HUDEP-2 (cell line): ENCODE measurements around the gene TUBE1.
"Not testable (repeated sequence)": the region's sequence is repeated elsewhere in the genome, so short reads cannot be mapped to it uniquely, and the experiment has no call there.

ENCODE experiments used
- DNase-seq, 76 experiments: peaks; one replicate each; lab custom pipeline; 2025; ENCODE audit not compliant: unreplicated experiment in 76 of 76; lab: John Stamatoyannopoulos, UW

The TUBE1 gene, protein sequence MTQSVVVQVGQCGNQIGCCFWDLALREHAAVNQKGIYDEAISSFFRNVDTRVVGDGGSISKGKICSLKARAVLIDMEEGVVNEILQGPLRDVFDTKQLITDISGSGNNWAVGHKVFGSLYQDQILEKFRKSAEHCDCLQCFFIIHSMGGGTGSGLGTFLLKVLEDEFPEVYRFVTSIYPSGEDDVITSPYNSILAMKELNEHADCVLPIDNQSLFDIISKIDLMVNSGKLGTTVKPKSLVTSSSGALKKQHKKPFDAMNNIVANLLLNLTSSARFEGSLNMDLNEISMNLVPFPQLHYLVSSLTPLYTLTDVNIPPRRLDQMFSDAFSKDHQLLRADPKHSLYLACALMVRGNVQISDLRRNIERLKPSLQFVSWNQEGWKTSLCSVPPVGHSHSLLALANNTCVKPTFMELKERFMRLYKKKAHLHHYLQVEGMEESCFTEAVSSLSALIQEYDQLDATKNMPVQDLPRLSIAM

DNA sequence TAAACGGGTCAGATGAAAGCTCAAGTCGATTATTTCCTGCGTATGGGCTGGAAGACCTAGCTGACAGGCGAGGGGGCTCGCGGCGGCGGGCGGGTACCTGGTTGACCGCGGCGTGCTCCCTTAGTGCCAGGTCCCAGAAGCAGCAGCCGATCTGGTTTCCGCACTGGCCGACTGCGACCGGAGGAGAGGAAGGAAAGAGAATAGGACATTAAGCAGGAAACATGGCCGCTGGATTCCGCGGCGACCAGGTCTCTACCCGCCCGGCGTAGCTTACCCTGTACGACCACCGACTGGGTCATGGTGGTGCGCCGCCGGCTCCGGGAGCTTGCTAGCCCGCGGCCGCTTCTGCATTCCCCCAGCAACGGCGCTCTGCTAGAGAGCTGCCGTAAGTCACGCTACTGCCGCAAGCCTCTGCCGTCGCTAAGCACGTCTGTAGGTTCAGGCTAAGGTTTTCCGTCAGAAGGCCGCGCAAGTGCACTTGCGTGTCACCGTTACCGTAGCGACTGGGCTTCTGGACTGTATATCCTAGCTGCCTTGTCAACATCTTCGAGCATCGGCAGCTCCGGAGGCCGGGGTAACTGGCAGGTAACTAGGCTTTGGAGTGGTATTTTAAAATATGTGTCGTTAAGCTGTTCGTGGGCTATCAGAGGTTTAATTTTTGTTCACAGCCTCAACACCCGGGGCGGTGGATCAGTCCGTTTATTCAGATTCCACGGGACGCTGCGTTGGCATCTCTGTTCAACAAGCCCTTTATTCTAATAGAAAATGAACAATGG lies at the start of gene TUBE1, which contains the start of gene FAM229B:
TUBE1 (minus strand) TSS at position 347 of the 776 bp plus-strand sequence; CDS start at position 299, 48 bp downstream.
FAM229B (plus strand) TSS at position 456 of the 776 bp plus-strand sequence. CDS start 11,693 bp downstream, outside the sequence.
- DNase-seq: peak in 75 of 76 experiments; percentile 57 to 97 (median 91)

DNA sequence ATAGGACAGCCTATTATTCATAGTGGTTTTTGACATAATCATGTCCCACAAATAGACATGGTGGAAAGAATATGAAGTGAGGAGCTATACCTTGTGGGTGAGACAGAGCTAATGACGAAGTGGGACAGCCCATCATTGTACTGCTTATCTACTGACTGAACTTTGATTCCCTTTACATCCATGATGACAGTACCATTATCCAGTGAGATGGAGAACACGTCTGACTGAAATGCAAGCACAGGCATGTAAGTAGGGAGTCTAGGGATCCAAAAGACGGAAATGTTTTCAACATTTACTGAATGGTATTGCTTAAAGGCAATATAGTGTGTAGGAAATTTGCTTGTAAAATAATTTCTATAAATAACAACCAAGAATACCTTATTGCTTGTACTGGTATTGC lies 43.6 kb upstream of the TUBE1 start:
- DNase-seq: no peak

DNA sequence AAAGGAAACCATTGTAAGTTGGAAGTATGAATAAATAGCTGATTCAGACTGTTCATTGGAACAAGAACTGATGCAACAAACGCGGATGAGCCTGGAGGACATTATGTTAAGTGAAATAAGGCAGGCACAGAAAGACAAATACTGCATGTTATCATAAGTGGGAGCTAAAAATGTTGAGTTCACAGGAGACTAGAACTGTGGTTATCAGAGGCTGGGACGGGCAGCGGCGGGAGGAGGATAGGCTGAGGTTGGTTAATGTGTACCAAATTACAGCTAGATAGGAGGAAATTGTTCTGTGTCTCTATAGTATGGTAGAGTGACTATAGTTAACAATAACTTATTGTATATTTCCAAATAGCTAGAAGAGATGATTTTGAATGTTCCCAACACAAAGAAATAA lies 40.9 kb upstream of the TUBE1 start:
- DNase-seq: no peak

DNA sequence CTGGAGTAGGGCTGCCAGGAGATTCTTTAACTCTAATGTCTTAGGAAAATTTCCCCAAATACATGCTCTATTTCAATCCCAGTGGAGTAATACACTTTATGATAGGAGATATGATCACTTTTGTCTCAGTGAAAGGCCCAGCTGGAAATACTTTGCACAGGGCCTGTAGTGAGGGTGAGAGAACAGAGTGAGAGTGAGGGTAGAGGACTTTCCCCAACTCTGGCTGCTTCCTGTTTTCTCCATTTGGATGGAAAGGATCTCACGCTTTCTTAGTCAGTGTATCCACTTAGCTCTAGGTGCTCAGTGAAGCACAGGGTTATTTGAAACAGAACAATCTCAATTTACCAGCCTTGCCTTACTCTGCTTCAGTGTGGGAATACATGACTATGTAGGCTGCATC lies 36.7 kb upstream of the TUBE1 start:
- DNase-seq: no peak

DNA sequence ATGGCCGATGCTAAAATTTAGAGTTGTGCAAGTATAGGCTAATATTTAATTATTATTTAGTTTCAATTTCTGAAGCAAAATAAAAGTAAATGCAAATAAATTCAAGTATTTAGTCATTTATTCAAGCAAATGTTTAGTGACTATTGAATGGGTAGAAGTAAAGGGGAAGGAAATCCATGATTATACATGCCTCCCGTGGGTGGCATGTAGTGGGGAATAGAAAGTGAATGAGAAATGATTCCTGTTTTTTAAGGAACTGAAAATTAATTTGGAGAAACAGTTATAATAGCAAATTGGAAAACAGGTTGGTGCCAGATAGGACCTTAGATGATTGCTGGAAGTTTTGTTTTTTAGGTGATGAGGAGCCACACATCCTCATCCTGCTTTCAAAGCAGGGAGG lies 35.5 kb upstream of the TUBE1 start:
- DNase-seq: no peak

DNA sequence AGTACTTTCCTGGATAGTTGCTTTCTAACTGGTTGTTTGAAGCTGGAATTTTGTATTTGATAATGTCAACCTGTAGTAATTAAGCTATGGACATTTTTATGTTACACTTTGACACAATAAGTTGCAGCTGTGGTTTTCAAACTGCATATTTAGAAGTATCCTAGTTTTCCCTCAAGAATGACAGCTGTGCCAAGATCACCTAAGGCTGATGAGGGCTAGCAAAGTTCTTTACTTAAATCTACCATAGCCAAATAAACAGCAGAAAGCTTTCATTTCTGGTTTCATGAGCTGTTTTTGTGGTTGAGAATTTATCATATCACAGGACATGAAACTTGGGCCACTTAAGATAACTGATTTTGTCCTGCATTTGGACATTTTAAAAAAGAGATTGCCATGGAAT lies 30.8 kb upstream of the TUBE1 start:
- DNase-seq: no peak

DNA sequence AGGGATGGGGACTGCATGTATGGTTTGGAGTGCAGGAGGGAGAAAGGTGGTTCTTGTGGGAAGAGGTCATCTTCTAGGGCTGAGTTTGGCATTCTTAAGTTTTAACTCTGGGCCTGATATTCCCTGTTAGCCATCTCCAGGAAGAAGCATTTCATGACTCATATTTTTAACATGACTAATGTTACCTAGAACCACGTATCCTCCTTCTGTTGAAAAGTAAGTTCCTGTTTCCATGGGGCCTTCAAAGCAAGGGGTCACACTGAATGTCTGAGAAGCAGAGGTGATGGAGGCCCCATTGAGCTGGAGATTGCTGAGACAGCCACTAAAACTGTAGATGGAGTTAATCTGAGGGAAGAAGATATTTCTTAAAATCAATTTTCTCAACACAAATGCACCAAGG lies 30.3 kb upstream of the TUBE1 start:
- DNase-seq: no peak

DNA sequence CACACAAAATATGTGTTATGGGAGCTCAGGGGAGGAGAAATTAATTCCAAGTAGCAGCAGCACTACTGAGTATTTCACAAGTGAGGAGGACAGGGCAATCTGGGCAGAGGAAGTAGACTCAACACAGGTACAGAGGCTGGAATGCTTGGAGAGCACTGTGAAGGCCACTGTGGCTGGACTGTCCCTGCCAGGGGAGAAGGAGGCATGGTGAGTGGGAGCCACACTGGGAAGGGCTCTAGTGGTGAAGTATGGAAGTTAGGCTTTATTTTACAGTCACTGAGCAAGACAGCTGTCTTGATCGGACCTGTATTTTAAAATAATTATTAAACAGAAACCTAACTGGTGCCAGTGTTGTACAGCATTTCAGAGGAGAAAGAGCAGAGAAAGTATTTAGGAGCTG lies 28.9 kb upstream of the TUBE1 start:
- no peak for DNase-seq

DNA sequence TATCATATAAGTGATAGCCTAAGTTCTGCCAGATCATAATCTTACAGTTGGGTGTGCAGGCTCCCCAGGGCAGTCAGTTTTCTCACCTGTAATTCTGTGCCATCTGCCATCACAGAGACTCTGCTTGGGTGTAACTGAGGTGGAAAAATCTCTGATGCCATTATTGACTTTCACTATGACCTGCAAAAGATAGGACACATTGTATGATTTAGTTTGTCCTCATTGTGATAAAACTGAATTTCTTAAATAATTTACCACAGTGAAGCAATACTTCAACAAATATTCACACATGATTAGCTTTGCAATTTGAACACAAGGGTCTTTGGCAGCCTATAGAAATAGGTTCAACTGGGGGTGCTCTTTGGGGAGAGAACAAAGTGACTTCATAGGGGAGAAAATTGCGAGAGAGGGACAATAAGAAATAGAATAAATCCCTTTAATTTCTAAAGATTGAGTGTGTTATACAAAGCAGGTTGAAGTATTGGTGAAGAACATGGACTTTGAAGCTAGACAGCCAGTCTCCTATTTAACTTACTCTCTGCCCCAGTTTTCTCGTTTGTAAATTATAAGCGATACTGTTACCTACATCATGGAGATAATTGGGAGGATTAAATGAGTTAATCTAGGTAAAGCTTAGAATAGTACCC lies 27.4 kb upstream of the TUBE1 start:
- DNase-seq: no peak

DNA sequence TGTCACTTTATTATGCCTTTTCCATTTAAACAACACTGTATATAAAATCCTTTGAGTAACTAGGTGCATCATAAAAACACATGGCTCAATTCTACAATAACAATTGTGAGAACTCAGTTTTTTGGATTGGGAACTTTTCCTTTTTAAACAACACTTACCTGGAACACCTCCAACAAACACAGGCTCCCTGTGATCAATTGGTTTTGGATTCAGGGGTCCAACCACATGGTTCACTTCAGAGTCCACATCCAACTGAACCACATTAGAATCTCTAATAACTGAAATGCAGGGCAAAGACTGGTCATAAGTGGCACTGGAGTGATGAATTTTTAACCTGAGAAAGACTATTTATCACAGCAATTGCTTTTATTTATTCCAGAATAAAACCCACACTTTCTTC lies 26.6 kb upstream of the TUBE1 start:
- no peak for DNase-seq

DNA sequence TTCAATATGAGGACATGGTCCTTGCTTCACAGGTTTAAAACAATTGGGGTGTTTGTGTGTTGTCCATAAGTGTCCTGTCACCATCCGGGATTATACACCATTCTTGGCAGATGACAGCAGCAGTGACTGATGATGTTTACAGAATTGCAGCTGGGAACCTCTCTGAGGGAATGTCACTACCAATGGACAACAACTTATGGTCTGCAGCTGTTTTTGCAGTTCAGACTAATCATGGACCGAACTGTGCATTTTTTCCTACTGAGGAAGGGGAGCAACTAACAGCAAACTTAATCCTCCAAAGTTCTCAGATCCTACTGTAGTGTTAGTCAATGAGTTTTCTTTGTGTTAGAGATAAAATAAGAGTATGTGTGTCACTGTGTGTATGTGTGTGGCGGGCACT lies 26.1 kb upstream of the TUBE1 start:
- no peak for DNase-seq

DNA sequence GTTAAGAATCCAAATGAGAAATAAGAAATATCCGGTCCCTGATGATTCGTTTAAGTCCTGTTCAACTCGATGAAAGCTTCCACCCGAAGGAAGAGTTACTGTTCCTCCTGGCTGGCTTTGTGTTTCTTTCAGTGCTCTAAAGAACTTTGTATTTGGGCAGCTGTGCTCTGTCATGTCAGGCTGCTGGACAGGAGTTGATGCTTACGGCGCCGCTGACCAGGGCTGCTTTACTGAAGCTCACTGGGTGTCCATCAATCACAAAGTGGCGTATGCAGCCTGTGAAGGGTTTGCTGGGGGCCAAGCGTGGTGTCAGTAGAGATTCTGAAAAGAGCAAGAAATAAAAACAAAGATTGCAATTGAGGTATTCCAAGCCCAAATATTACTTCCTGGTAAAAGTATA lies 22.0 kb upstream of the TUBE1 start:
- DNase-seq: no peak

DNA sequence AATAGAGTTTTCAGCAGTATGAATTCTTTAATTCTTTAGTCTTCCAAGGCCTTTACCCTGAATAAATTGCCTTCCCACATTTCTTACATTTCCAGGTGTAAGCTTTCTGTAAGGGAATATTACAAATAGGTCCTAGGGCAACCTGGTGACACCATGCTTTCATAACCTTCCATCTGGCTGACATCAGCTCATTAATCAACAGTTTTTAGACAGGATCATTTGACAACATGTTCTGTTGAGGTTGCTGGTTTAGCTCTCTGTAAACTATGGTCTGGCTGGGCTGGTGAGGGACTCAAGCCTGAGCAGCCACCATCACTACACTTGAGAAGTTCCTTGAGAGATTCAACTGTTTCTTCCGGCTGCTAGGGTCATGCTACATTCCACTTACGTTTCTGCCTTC lies 19.3 kb upstream of the TUBE1 start:
- DNase-seq: no peak

DNA sequence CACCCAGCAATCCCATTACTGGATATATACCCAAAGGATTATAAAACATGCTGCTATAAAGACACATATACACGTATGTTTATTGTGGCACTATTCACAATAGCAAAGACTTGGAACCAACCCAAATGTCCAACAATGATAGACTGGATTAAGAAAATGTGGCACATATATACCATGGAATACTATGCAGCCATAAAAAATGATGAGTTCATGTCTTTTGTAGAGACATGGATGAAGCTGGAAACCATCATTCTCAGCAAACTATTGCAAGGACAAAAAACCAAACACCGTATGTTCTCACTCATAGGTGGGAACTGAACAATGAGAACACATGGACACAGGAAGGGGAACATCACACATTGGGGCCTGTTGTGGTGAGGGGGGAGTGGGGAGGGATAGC lies 18.7 kb upstream of the TUBE1 start:
- DNase-seq: not testable (repeated sequence)

DNA sequence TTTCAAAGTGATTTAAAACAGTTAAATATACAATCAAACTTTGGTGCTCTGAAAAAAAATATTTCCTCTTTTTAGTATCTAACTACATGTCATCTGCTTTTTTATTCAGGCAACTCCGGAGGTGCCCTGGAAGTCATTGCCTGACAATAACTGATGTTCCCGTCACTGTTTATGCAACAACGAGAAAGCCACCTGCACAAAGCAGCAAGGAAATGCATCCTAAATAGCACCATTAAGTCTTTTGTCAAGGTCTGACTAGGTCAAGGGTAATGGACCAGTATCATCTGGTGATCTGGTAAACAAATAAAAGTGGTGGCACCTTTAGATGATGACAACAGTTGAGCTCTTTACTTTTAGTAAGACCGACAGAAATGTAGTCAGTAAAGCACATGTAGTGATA lies 13.3 kb upstream of the TUBE1 start:
- no peak for DNase-seq

DNA sequence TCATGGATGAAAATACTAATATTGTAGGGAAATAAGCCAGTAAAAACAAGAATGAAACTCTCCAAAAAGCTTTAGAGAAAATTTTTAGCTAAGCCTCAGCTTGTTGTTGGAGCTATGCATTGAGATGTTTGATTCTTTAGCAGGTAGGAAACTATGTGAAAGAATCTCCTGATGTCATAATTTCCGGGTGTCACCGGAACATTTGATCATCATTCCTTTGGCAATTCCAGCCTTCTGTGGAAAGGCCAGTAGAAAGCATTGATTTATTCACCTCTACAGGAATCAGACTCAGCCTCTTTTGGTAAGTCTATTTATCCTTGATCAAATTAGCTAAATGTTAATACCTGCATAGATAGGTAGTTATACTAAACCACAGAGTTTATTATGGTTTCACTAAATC lies 9.6 kb upstream of the TUBE1 start:
- DNase-seq: no peak

DNA sequence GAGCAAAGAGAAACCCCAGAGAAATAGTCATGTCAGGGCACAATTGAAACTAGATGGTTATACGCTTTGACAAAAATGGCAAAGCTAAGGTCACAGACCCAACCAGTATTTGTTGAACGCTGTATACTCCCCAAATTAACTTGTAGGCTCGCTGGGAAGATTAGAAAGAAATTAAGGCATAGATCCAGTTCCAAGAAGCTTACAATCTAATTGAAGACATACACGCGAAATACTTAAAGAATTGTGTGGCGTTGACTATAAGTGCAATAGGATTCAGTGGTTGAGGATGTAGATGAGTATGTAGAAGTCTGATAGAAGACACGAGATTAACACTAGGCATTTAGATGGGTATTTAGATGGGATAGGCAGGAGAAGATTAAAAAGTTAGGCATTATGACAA lies 634 bp upstream of the TUBE1 start:
- no peak for DNase-seq

DNA sequence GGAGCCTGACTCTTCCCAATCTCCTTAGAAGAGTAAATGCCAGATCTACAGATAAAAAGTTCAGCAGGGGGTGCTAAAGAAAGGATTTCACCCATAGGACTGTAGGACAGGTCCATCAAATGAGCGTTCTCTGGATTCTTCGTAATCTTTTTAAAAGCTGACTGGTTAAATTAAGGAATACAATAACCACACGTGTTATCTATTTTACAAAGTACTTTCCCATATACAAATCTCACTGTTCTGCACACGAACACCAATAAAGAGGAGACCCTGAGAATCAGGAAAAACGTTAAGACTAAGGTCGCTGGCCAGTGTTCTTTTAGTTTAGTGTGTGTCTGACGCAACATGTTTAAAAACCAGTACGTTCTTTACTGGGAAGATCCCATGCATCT lies 542 bp downstream of the TUBE1 start:
- DNase-seq: peak in 14 of 76 experiments; percentile 10 to 63 (median 28)

DNA sequence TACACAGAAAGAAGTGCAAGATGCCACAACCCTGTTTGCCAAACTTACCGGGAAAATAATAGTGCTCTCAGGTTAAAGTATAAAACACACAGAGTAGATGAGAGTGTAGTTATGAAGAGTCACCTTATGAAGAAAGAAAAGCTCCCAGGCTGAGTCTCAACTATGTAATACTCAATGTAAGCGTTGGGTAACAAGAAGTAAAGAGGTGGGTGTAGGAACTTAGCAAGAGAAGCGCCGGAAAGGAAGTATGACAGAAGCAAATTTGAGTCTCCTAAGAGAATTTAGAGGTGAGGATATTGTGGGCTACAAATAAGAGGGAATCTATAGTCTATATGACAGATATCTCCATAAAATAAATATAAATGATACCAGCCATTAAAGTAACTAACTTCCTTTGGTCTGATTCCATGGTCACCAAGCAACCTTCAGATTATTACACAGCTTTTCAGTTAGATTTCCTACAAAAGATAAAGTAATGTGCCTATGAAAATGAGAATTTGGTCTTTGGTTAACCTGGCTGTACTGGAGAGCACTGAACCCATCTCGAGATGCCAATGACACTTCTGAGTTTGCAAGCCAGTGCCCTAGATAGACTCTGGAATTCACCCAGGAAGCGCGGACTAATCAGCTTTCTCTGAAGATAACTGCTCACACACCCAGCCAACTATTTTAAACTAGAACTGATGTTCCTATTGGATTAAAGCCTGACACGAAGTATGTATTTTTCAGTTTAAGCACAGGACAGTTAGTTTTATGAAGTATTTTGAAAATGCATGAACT lies 1.8 kb downstream of the TUBE1 start:
- DNase-seq: peak in 15 of 76 experiments; percentile 2 to 33 (median 19)

DNA sequence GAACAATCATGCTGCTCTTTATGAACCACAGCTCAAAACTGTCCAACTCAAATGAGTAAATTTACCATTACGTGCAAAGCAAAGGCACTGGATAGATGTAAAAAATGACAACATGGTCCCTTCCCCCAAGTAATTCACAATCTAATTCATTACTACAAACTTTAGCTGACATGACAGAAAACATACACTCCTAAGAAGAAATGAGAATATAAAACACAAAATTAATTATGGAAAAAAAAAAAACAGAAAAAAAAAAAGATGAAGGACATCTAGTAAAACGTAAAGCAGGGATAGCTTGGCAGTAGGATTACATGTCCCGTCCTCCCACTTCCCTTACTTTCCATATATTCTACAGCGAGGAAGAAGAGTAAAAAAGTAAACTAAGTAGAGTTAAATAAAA lies 5.7 kb downstream of the TUBE1 start:
- DNase-seq: no peak
